ENCODE results near the gene PPP1R11.

PPP1R11 gene

GRCh38 chr6:30060606-30061091, 6.3 kb upstream of the PPP1R11 start:
- Histone ChIP-seq H3K4me1 (ENCODE audit: control insufficient read depth in 5 of 5, insufficient read depth in 5 of 5, low read length in 5 of 5) (peaks cover 20 to 28% (median 24%) of the 10 kb centered on the region in 5 donors), H3K4me3 (ENCODE audit: low read depth in 1 of 5, low read length in 5 of 5) (peak overlapping the region; percentile 83 to 99 (median 97)), H3K36me3 (ENCODE audit: control insufficient read depth in 5 of 5, insufficient read depth in 5 of 5, low read length in 5 of 5) (peaks cover 3 to 21% (median 19%) of the 10 kb centered on the region in 5 donors), H3K9me3 (ENCODE audit: control insufficient read depth in 5 of 5, low read length in 5 of 5) (no peaks in the 10 kb centered on the region), H3K27ac (ENCODE audit: low read depth, low read length) (peak overlapping the region; percentile 95), H3K9ac (ENCODE audit: low read length in 5 of 5) (peak overlapping the region; percentile 88 to 98 (median 94)), H3K27me3 (ENCODE audit: control insufficient read depth in 5 of 5, insufficient read depth in 4 of 5, low read length in 5 of 5) (no peaks in the 10 kb centered on the region)

GRCh38 chr6:30061092-30061857, 5.7 kb upstream of the PPP1R11 start, which contains the start of gene POLR1H:
Gene POLR1H, plus strand, starts transcription at chr6:30061265. Its CDS starts 260 bp downstream, at chr6:30061525.
- peaks cover 3 to 16% (median 14%) of the 10 kb centered on the region in 5 donors for H3K36me3 ChIP-seq (ENCODE audit: control insufficient read depth in 5 of 5, insufficient read depth in 5 of 5, low read length in 5 of 5)
- H3K4me1 ChIP-seq (ENCODE audit: control insufficient read depth in 5 of 5, insufficient read depth in 5 of 5, low read length in 5 of 5): peaks cover 20 to 34% (median 29%) of the 10 kb centered on the region in 5 donors
- H3K4me3 ChIP-seq (ENCODE audit: low read depth in 1 of 5, low read length in 5 of 5): peak within 1 kb of the TSS; percentile 83 to 99 (median 97)
- H3K27ac ChIP-seq (ENCODE audit: low read depth, low read length): peak within 1 kb of the TSS; percentile 95
- H3K27me3 ChIP-seq (ENCODE audit: control insufficient read depth in 5 of 5, insufficient read depth in 4 of 5, low read length in 5 of 5): no peaks in the 10 kb centered on the region
- peak within 1 kb of the TSS; percentile 88 to 98 (median 94) for H3K9ac ChIP-seq (ENCODE audit: low read length in 5 of 5)
- no peaks in the 10 kb centered on the region for H3K9me3 ChIP-seq (ENCODE audit: control insufficient read depth in 5 of 5, low read length in 5 of 5)

- no peaks in the 10 kb centered on the region for H3K27me3 ChIP-seq (ENCODE audit: control insufficient read depth in 5 of 5, insufficient read depth in 4 of 5, low read length in 5 of 5)
- peaks cover 23 to 38% (median 33%) of the 10 kb centered on the region in 5 donors for H3K4me1 ChIP-seq (ENCODE audit: control insufficient read depth in 5 of 5, insufficient read depth in 5 of 5, low read length in 5 of 5)
- H3K27ac ChIP-seq (ENCODE audit: low read depth, low read length): peak overlapping the region; percentile 95
- H3K4me3 ChIP-seq (ENCODE audit: low read depth in 1 of 5, low read length in 5 of 5): peak overlapping the region; percentile 83 to 99 (median 97)
- H3K36me3 ChIP-seq (ENCODE audit: control insufficient read depth in 5 of 5, insufficient read depth in 5 of 5, low read length in 5 of 5): peaks cover 3 to 12% (median 10%) of the 10 kb centered on the region in 5 donors
- no peaks in the 10 kb centered on the region for H3K9me3 ChIP-seq (ENCODE audit: control insufficient read depth in 5 of 5, low read length in 5 of 5)
- peak overlapping the region; percentile 88 to 98 (median 94) for H3K9ac ChIP-seq (ENCODE audit: low read length in 5 of 5)
These were observed 5.0 kb upstream of the PPP1R11 start for GRCh38 chr6:30061858-30062458.

GRCh38 chr6:30062471-30063178, 4.4 kb upstream of the PPP1R11 start:
- no peaks in the 10 kb centered on the region for H3K27me3 ChIP-seq (ENCODE audit: control insufficient read depth in 5 of 5, insufficient read depth in 4 of 5, low read length in 5 of 5)
- no peaks in the 10 kb centered on the region for H3K9me3 ChIP-seq (ENCODE audit: control insufficient read depth in 5 of 5, low read length in 5 of 5)
- H3K36me3 ChIP-seq (ENCODE audit: control insufficient read depth in 5 of 5, insufficient read depth in 5 of 5, low read length in 5 of 5): peaks cover 2 to 7% (median 3%) of the 10 kb centered on the region in 5 donors
- no peak overlapping the region for H3K27ac ChIP-seq (ENCODE audit: low read depth, low read length)
- no peak overlapping the region for H3K9ac ChIP-seq (ENCODE audit: low read length in 5 of 5)
- H3K4me3 ChIP-seq (ENCODE audit: low read depth in 1 of 5, low read length in 5 of 5): peak overlapping the region in 2 of 5 donors; percentile 96 to 97
- H3K4me1 ChIP-seq (ENCODE audit: control insufficient read depth in 5 of 5, insufficient read depth in 5 of 5, low read length in 5 of 5): peaks cover 23 to 43% (median 38%) of the 10 kb centered on the region in 5 donors

GRCh38 chr6:30063315-30063714, 3.7 kb upstream of the PPP1R11 start:
- peaks cover 23 to 50% (median 44%) of the 10 kb centered on the region in 5 donors for H3K4me1 ChIP-seq (ENCODE audit: control insufficient read depth in 5 of 5, insufficient read depth in 5 of 5, low read length in 5 of 5)
- H3K27ac ChIP-seq (ENCODE audit: low read depth, low read length): no peak overlapping the region
- H3K9ac ChIP-seq (ENCODE audit: low read length in 5 of 5): no peak overlapping the region
- no peaks in the 10 kb centered on the region for H3K27me3 ChIP-seq (ENCODE audit: control insufficient read depth in 5 of 5, insufficient read depth in 4 of 5, low read length in 5 of 5)
- no peaks in the 10 kb centered on the region for H3K9me3 ChIP-seq (ENCODE audit: control insufficient read depth in 5 of 5, low read length in 5 of 5)
- H3K4me3 ChIP-seq (ENCODE audit: low read depth in 1 of 5, low read length in 5 of 5): no peak overlapping the region
- peaks cover 0 to 4% (median under 1%) of the 10 kb centered on the region in 5 donors for H3K36me3 ChIP-seq (ENCODE audit: control insufficient read depth in 5 of 5, insufficient read depth in 5 of 5, low read length in 5 of 5)

- no peaks in the 10 kb centered on the region for H3K9me3 ChIP-seq (ENCODE audit: control insufficient read depth in 5 of 5, low read length in 5 of 5)
- H3K4me3 ChIP-seq (ENCODE audit: low read depth in 1 of 5, low read length in 5 of 5): peak overlapping the region; percentile 86 to 97 (median 88)
- peaks cover 12 to 39% (median 36%) of the 10 kb centered on the region in 5 donors for H3K4me1 ChIP-seq (ENCODE audit: control insufficient read depth in 5 of 5, insufficient read depth in 5 of 5, low read length in 5 of 5)
- H3K27ac ChIP-seq (ENCODE audit: low read depth, low read length): peak overlapping the region; percentile 87
- H3K9ac ChIP-seq (ENCODE audit: low read length in 5 of 5): peak overlapping the region; percentile 33 to 77 (median 64)
- peaks cover 0 to 19% (median 14%) of the 10 kb centered on the region in 5 donors for H3K36me3 ChIP-seq (ENCODE audit: control insufficient read depth in 5 of 5, insufficient read depth in 5 of 5, low read length in 5 of 5)
- H3K27me3 ChIP-seq (ENCODE audit: control insufficient read depth in 5 of 5, insufficient read depth in 4 of 5, low read length in 5 of 5): peaks cover 0 to 5% (median 4%) of the 10 kb centered on the region in 5 donors
These were observed 916 bp upstream of the PPP1R11 start for GRCh38 chr6:30066082-30066481.

- H3K9me3 ChIP-seq (ENCODE audit: control insufficient read depth in 5 of 5, low read length in 5 of 5): no peaks in the 10 kb centered on the region
- peak overlapping the region; percentile 75 to 92 (median 80) for H3K9ac ChIP-seq (ENCODE audit: low read length in 5 of 5)
- peaks cover 3 to 38% (median 30%) of the 10 kb centered on the region in 5 donors for H3K4me1 ChIP-seq (ENCODE audit: control insufficient read depth in 5 of 5, insufficient read depth in 5 of 5, low read length in 5 of 5)
- H3K4me3 ChIP-seq (ENCODE audit: low read depth in 1 of 5, low read length in 5 of 5): peak overlapping the region; percentile 86 to 97 (median 88)
- peaks cover 0 to 19% (median 14%) of the 10 kb centered on the region in 5 donors for H3K36me3 ChIP-seq (ENCODE audit: control insufficient read depth in 5 of 5, insufficient read depth in 5 of 5, low read length in 5 of 5)
- peak overlapping the region; percentile 87 for H3K27ac ChIP-seq (ENCODE audit: low read depth, low read length)
- H3K27me3 ChIP-seq (ENCODE audit: control insufficient read depth in 5 of 5, insufficient read depth in 4 of 5, low read length in 5 of 5): peaks cover 14 to 19% (median 15%) of the 10 kb centered on the region in 5 donors
These were observed 602 bp downstream of the PPP1R11 start for GRCh38 chr6:30067460-30068139.

GRCh38 chr6:30071081-30071818, 4.3 kb downstream of the PPP1R11 start:
- Histone ChIP-seq H3K9ac (ENCODE audit: low read length in 5 of 5) (no peak overlapping the region), H3K36me3 (ENCODE audit: control insufficient read depth in 5 of 5, insufficient read depth in 5 of 5, low read length in 5 of 5) (peaks cover 0 to 19% (median 11%) of the 10 kb centered on the region in 5 donors), H3K27me3 (ENCODE audit: control insufficient read depth in 5 of 5, insufficient read depth in 4 of 5, low read length in 5 of 5) (peaks cover 44 to 55% (median 48%) of the 10 kb centered on the region in 5 donors), H3K9me3 (ENCODE audit: control insufficient read depth in 5 of 5, low read length in 5 of 5) (no peaks in the 10 kb centered on the region), H3K4me3 (ENCODE audit: low read depth in 1 of 5, low read length in 5 of 5) (peak overlapping the region in 3 of 5 donors; percentile 5 to 40 (median 18)), H3K27ac (ENCODE audit: low read depth, low read length) (no peak overlapping the region), H3K4me1 (ENCODE audit: control insufficient read depth in 5 of 5, insufficient read depth in 5 of 5, low read length in 5 of 5) (peaks cover 3 to 42% (median 36%) of the 10 kb centered on the region in 5 donors)

All from subcutaneous abdominal adipose tissue (tissue), 5 donors.